Heart right ventricle (tissue), 16 donors: Measurements from ENCODE around the gene CNIH3. TPM values are rescaled to one million over a fixed set of nuclear protein-coding genes. Genes with fewer than 3 reads are reported as not detected.

Experiments
- ATAC-seq, 8 donors: fragments of 200-7000 bp; cut with Tn5 transposase; one replicate each; pipeline ENCODE4 v1.9.1; 2020; ENCODE audit warnings: mild to moderate bottlenecking in 8 of 8, moderate library complexity in 8 of 8, moderate number of reproducible peaks in 1 of 8
- DNase-seq, 2 donors: peaks; one replicate each; pipeline ENCODE4 v3.0.0-alpha.2; 2020
- H3K27ac ChIP-seq, 10 donors: fragments of 200-600 bp; sonication (generic) in 2 of 10; one replicate each; pipeline versions ENCODE4 v1.5.0 to v1.8.0; 2020 to 2022; ENCODE audit warnings: mild to moderate bottlenecking in 3 of 10
- H3K27me3 ChIP-seq, 7 donors: fragments of 200-600 bp; one replicate each; pipeline ENCODE4 v1.8.0; 2021 to 2022; ENCODE audit warnings: mild to moderate bottlenecking in 2 of 7
- H3K36me3 ChIP-seq, 9 donors: fragments of 200-600 bp; sonication (generic) in 1 of 9; one replicate each; pipeline versions ENCODE4 v1.5.0 to v1.8.0; 2020 to 2022; ENCODE audit warnings: mild to moderate bottlenecking in 2 of 9
- H3K4me1 ChIP-seq, 9 donors: fragments of 200-600 bp; sonication (generic) in 1 of 9; one replicate each; pipeline versions ENCODE4 v1.5.0 to v1.8.0; 2020 to 2022; ENCODE audit warnings: mild to moderate bottlenecking in 4 of 9
- H3K4me3 ChIP-seq, 10 donors: fragments of 200-600 bp; sonication (generic) in 2 of 10; one replicate each; pipeline versions ENCODE4 v1.5.0 to v1.8.0; 2020 to 2022; ENCODE audit warnings: mild to moderate bottlenecking in 7 of 10, moderate library complexity in 2 of 10
- H3K9me3 ChIP-seq, 11 donors: fragments of 200-600 bp in 10 of 11; sonication (generic) in 2 of 11; one replicate each; pipeline versions ENCODE4 v1.5.0 to v1.8.0; 2013 to 2022; ENCODE audit warnings: mild to moderate bottlenecking in 2 of 11, control low read depth in 1 of 11, moderate library complexity in 1 of 11
- CTCF ChIP-seq, 9 donors: fragments of 200-600 bp; sonication (generic) in 2 of 9; IDR thresholded peaks; one replicate each; pipeline versions ENCODE4 v1.5.0 to v1.8.0; 2021 to 2022; ENCODE audit warnings: antibody characterized with exemption in 9 of 9, mild to moderate bottlenecking in 5 of 9, moderate library complexity in 1 of 9
- WGBS, 2 donors: extraction: QIAGEN DNeasy Blood & Tissue Kit; methylation state at CpG; one replicate each; pipeline ENCODE4 v1.1.7; 2013; ENCODE audit warnings: inconsistent platforms in 1 of 2; 5-methylcytosine and 5-hydroxymethylcytosine counted together
- intact Hi-C, 10 donors: fragments of 100-400 bp; cut with DNase I; formaldehyde crosslinking; loops; one replicate each; pipeline versions ENCODE4 v1.11.1 to v1.14.2; 2022
- polyA plus RNA-seq, 2 donors: library from polyadenylated mRNA; stranded (reverse); fragments of 200-250 nt; gene quantifications; one replicate each; pipeline ENCODE4 v1.2.3, GENCODE V29; 2013
- total RNA-seq, 10 donors: library from RNA; stranded (reverse); fragmentation: NEBNext Ultra II Directional in 3 of 10; extraction: Animal tissue kit (Norgen Biotek cat#: 25700) in 3 of 10; gene quantifications; one replicate each; pipeline versions ENCODE4 v1.2.1 to v1.2.4, GENCODE V29; 2021 to 2023
- donor health status: Arrhythmogenic right ventricular cardiomyopathy.
- donor health status: ischemic (EF 13 %, LVEDD 7.1; RV severe dilation, severe dysfunction).
- donor health status: healthy with polysubstance abuse.
- donor health status: DM: no; HTN: yes; CAD: no.
- donor health status: DM: no; HTN: no; CAD: no.
- donor health status: ischemic (EF 25% LVEDD 6.9; RV normal size, moderate dysfunction).
- donor health status: ischemic (EF 25% LVEDD 5.7; RV mildly dilated, moderate dysfunction).
- donor health status: healthy.
- donor health status: DM: yes; HTN: yes; CAD: no.
- donor health status: Ischemic cardiomyopathy.
- donor health status: ischemic (EF 35%, LVEDD 5.7; RV mildly dilated, moderate dysfunction).
- donor health status: nonischemic (EF 11% LVEDD 7.7; RV severe dilation, severe dysfunction).
- donor health status: DM: yes; HTN: yes; CAD: no.
- donor health status: PGD.
- donor health status: ischemic (EF 29% LVEDD 5.4; RV normal size, mild dysfunction).
- donor health status: nonischemic (EF 23%, LVEDD 6.1; RV moderate dilation, normal function).

Gene CNIH3
- total and polyA plus RNA-seq, 12 donors: 0.28 to 1.8 (median 0.83) TPM

- WGBS, 2 donors: 84 to 86% methylated on average over 4 of the region's 4 CpGs
- ATAC-seq: no peak
- intact Hi-C loops: no loop called here
- no peak for DNase-seq
- peaks cover 0 to 55% (median 33%) of the 10 kb centered on the region in 7 donors for H3K27me3 ChIP-seq
- peaks cover 0 to 18% (median 0%) of the 10 kb centered on the region in 9 donors for H3K4me1 ChIP-seq
- H3K4me3 ChIP-seq: no peak overlapping the region
- H3K27ac ChIP-seq: peak overlapping the region in 1 of 10 donors; percentile 54
- no peaks in the 10 kb centered on the region for H3K36me3 ChIP-seq
- H3K9me3 ChIP-seq: no peaks in the 10 kb centered on the region
- no peak for TF ChIP-seq CTCF (IDR thresholded peaks at IDR 0.05)
Measured at GRCh38 chr1:224624432-224624831, 8.3 kb downstream of the CNIH3 start.

- Histone ChIP-seq H3K36me3 (no peaks in the 10 kb centered on the region), H3K27me3 (peaks cover 0 to 44% (median 17%) of the 10 kb centered on the region in 7 donors), H3K9me3 (no peaks in the 10 kb centered on the region), H3K27ac (no peak overlapping the region), H3K4me1 (peaks cover 0 to 18% (median 0%) of the 10 kb centered on the region in 9 donors), H3K4me3 (no peak overlapping the region)
- no peak for ATAC-seq
- intact Hi-C loops: no loop called here
- 80 to 83% methylated on average over 1 of the region's 1 CpG for WGBS, 2 donors
- no peak for DNase-seq
- no peak for TF ChIP-seq CTCF (IDR thresholded peaks at IDR 0.05)
Measured at GRCh38 chr1:224626042-224626441, 9.9 kb downstream of the CNIH3 start.

- H3K4me1 ChIP-seq: peaks cover 0 to 5% (median 0%) of the 10 kb centered on the region in 9 donors
- no peaks in the 10 kb centered on the region for H3K9me3 ChIP-seq
- H3K4me3 ChIP-seq: no peak overlapping the region
- H3K36me3 ChIP-seq: no peaks in the 10 kb centered on the region
- DNase-seq (no peak), ATAC-seq (no peak)
- TF ChIP-seq CTCF (IDR thresholded peaks at IDR 0.05): no peak
- H3K27me3 ChIP-seq: peaks cover 0 to 16% (median 5%) of the 10 kb centered on the region in 7 donors
- no peak overlapping the region for H3K27ac ChIP-seq
- 81% methylated on average over 4 of the region's 4 CpGs for WGBS, 2 donors
- intact Hi-C loops: loop anchor here in 1 of 10 donors (10.0 kb wide), 1 partner anchor 115 kb away; no protein-coding TSS in a partner anchor
Measured at GRCh38 chr1:224629965-224630364, 13.8 kb downstream of the CNIH3 start.

- no peak overlapping the region for H3K27ac ChIP-seq
- WGBS, 2 donors: 46 to 55% methylated on average over 6 of the region's 6 CpGs
- intact Hi-C loops: loop anchor here in 1 of 10 donors (10.0 kb wide), 1 partner anchor 117 kb away; no protein-coding TSS in a partner anchor
- DNase-seq (no peak), ATAC-seq (no peak)
- peaks cover 0 to 16% (median 0%) of the 10 kb centered on the region in 7 donors for H3K27me3 ChIP-seq
- no peaks in the 10 kb centered on the region for H3K36me3 ChIP-seq
- no peak overlapping the region for H3K4me3 ChIP-seq
- H3K4me1 ChIP-seq: peaks cover 0 to 5% (median 0%) of the 10 kb centered on the region in 9 donors
- no peaks in the 10 kb centered on the region for H3K9me3 ChIP-seq
- no peak for TF ChIP-seq CTCF (IDR thresholded peaks at IDR 0.05)
Measured at GRCh38 chr1:224631462-224632115, 15.5 kb downstream of the CNIH3 start.
